ENCODE measurements around the gene LCE5A. TPM values are rescaled to one million over a fixed set of nuclear protein-coding genes. Genes with fewer than 3 reads are reported as not detected.

LCE5A gene
- total RNA-seq, 2 experiments from 2014 or later = not detected

- no peak overlapping the region for H3K27ac Mint-ChIP-seq
- ATAC-seq (no peak), DNase-seq (no peak)
- H3K9me3 Mint-ChIP-seq = no peaks in the 10 kb centered on the region
- H3K4me1 Mint-ChIP-seq (ENCODE audit: low read depth) = no peaks in the 10 kb centered on the region
- intact Hi-C loops (cut with micrococcal nuclease) = no loop called here
- no peak for TF ChIP-seq CTCF (IDR thresholded peaks at IDR 0.05)
- ChIA-PET POLR2A (no interaction called here), CTCF (no interaction called here)
- H3K4me3 Mint-ChIP-seq = no peak overlapping the region
- H3K36me3 Mint-ChIP-seq (ENCODE audit: low read depth) = no peaks in the 10 kb centered on the region
- H3K27me3 Mint-ChIP-seq = peaks cover 20% of the 10 kb centered on the region
Observed at GRCh38 chr1:152520561-152521090, 10.0 kb downstream of the LCE5A start.

- Mint-ChIP-seq H3K9me3 (peaks cover 4% of the 10 kb centered on the region), H3K27me3 (peaks cover 11% of the 10 kb centered on the region), H3K36me3 (ENCODE audit: low read depth) (no peaks in the 10 kb centered on the region), H3K4me3 (no peak overlapping the region), H3K27ac (no peak overlapping the region), H3K4me1 (ENCODE audit: low read depth) (no peaks in the 10 kb centered on the region)
- ChIA-PET POLR2A (no interaction called here), CTCF (interaction anchor here (1.0 kb wide), 1 partner anchor 9 kb away, joined by 3 read pairs; no protein-coding TSS in a partner anchor)
- DNase-seq (no peak), ATAC-seq (no peak)
- TF ChIP-seq CTCF (IDR thresholded peaks at IDR 0.05) = no peak
- intact Hi-C loops (cut with micrococcal nuclease) = no loop called here
Observed at GRCh38 chr1:152525080-152525641, 14.6 kb downstream of the LCE5A start.

- intact Hi-C loops (cut with micrococcal nuclease) = no loop called here
- H3K9me3 Mint-ChIP-seq = no peaks in the 10 kb centered on the region
- CTCF ChIA-PET = interaction anchor here (0.6 to 1.5 kb wide), 11 partner anchors 11 to 420 kb away, joined by 3 to 6 read pairs (median 4); no protein-coding TSS in a partner anchor
Observed at GRCh38 chr1:152533327-152533938, 22.8 kb downstream of the LCE5A start.

GRCh38 chr1:152535774-152536173 is 25.2 kb downstream of the LCE5A start:
- no peak for TF ChIP-seq CTCF (IDR thresholded peaks at IDR 0.05)
- Mint-ChIP-seq H3K36me3 (ENCODE audit: low read depth) (no peaks in the 10 kb centered on the region), H3K4me1 (ENCODE audit: low read depth) (no peaks in the 10 kb centered on the region), H3K9me3 (no peaks in the 10 kb centered on the region), H3K27ac (no peak overlapping the region), H3K27me3 (peaks cover 22% of the 10 kb centered on the region), H3K4me3 (no peak overlapping the region)
- ChIA-PET CTCF (no interaction called here), POLR2A (no interaction called here)
- DNase-seq (no peak), ATAC-seq (no peak)
- intact Hi-C loops (cut with micrococcal nuclease) = no loop called here

More at GRCh38 chr1:152533327-152533938, 22.8 kb downstream of the LCE5A start:
- H3K4me3 Mint-ChIP-seq = no peak overlapping the region
- ATAC-seq (no peak), DNase-seq (peak; percentile 57)
- peaks cover 17% of the 10 kb centered on the region for H3K27me3 Mint-ChIP-seq
- POLR2A ChIA-PET = no interaction called here
- peak; percentile 72 for TF ChIP-seq CTCF (IDR thresholded peaks at IDR 0.05)
- H3K36me3 Mint-ChIP-seq (ENCODE audit: low read depth) = no peaks in the 10 kb centered on the region
- no peak overlapping the region for H3K27ac Mint-ChIP-seq
- H3K4me1 Mint-ChIP-seq (ENCODE audit: low read depth) = no peaks in the 10 kb centered on the region

GRCh38 chr1:152537496-152537895 is 26.9 kb downstream of the LCE5A start:
- no peaks in the 10 kb centered on the region for H3K9me3 Mint-ChIP-seq
- ChIA-PET CTCF (no interaction called here), POLR2A (interaction anchor here (0.5 kb wide), 1 partner anchor 10 kb away, joined by 3 read pairs; no protein-coding TSS in a partner anchor)
- TF ChIP-seq CTCF (IDR thresholded peaks at IDR 0.05) = no peak
- DNase-seq = no peak
- no peak overlapping the region for H3K4me3 Mint-ChIP-seq
- H3K27me3 Mint-ChIP-seq = peaks cover 22% of the 10 kb centered on the region
- no peaks in the 10 kb centered on the region for H3K4me1 Mint-ChIP-seq (ENCODE audit: low read depth)
- no peak for ATAC-seq
- no peaks in the 10 kb centered on the region for H3K36me3 Mint-ChIP-seq (ENCODE audit: low read depth)
- H3K27ac Mint-ChIP-seq = no peak overlapping the region
- intact Hi-C loops (cut with micrococcal nuclease) = no loop called here

All from activated CD8-positive, alpha-beta T cell treated with anti-CD3 and anti-CD28 coated beads for 36 hours (primary cell).